ENCODE measurements around the gene RAET1L.
"Not testable (repeated sequence)": the region's sequence is repeated elsewhere in the genome, so short reads cannot be mapped to it uniquely, and the experiment has no call there.

The RAET1L gene

DNA sequence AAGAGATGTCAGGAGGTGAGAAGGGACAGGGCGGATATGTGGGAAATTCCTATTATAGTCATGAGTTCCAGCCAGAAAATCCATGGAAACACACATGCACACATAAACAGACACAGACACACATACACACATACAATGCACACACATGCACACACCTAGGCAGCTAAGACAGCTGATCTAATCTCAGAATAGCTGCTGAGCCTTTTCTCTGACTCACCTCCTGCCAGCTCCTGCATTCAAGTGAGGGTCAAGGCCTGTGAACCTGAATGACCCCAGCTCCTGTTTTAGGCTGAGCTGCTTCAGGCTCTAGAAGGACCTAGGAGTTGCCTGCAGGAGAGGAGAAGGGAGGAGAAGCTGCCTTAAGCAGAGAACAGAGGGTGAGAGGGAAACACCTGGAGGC, 21.6 kb upstream of the RAET1L start:
- FAIRE-seq (no peak), DNase-seq (ENCODE audit: insufficient read length, low spot score) (no peak)

GRCh38 chr6:150044621-150045145, 19.4 kb upstream of the RAET1L start:
- FAIRE-seq: no peak
- DNase-seq (ENCODE audit: insufficient read length, low spot score): no peak

- DNase-seq (ENCODE audit: insufficient read length, low spot score): no peak
- FAIRE-seq: no peak
Measured at GRCh38 chr6:150043501-150044412, 18.4 kb upstream of the RAET1L start.

- FAIRE-seq (no peak), DNase-seq (ENCODE audit: insufficient read length, low spot score) (no peak)
Measured at GRCh38 chr6:150043096-150043495, 17.8 kb upstream of the RAET1L start.

DNA sequence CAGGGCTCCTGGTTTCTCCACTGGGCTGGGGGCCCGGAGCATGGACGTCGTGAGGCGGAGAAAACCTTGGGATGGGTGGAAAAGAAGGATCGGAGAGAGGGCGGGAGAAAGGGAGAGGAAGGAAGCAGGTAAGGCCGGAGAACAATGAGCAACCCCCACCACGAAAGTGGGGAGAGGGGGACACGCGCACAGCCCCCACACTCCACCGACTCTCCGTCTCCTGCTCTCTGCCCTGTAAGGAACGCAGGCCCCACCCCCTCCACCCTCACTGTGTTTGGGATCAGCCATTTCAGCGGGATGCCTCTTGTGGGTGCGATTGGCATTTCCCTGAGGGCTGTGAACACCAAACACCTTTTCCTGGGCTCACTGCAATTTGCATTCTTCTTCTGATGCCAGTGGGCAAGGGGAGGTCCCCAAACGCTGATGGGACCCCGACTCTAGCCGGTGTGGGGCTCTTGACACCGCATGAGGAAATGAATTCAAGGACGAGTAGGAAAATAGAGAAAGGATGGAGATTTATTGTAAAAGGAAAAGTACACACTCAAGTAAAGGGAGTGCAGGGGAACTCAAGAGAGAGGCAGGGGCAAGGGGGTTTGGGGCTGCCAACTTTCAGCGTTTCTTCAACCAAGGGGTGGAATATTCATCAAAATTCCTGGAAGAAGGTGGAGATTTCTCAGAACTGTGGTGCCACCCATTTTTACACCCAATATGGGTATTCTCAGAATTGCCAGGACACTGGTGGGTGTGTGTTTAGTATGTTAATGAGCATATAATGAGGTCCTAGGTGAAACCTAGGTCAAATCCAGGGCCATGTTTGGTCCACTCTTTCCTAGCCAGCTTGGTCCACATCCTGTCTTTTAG, 13.1 kb upstream of the RAET1L start:
- FAIRE-seq (no peak), DNase-seq (ENCODE audit: insufficient read length, low spot score) (no peak)

DNA sequence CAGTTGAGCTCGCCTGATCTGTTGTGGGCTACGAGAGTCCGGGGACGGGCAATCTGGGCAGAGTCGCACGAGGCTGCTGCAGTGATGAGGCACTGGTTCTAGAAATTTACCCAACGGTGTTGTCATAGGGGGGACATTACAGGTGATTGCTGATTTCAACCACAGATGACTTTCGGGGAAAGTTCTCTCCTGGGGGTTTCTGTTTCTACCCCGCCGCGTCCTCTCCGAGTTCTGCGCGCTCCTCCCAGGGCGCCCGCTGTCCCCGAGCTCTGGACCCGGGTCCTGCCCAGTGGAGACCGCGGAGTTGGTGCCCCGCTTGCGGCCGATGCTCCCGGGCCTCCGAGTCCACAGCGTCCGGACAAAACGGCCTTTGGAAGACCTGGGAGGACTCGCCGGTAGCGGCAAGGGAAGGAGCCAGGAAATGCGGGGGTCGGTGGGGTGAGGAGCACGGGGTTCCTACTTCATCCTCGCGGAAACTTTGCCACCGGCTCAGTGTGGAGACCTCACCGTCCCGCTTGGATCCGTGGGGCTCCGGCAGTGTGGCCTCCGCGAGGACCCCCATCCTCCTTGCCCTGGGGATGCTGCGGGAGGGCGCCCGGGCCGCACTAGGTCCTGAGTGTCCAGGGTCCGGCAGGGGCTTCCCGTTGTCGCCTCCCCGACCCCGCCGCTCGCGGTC, 12.3 kb upstream of the RAET1L start:
- FAIRE-seq: no peak
- no peak for DNase-seq (ENCODE audit: insufficient read length, low spot score)

GRCh38 chr6:150036081-150036480, 10.7 kb upstream of the RAET1L start:
- FAIRE-seq: no peak
- no peak for DNase-seq (ENCODE audit: insufficient read length, low spot score)

GRCh38 chr6:150033207-150033771, 8.0 kb upstream of the RAET1L start:
- FAIRE-seq (no peak), DNase-seq (ENCODE audit: insufficient read length, low spot score) (no peak)

DNA sequence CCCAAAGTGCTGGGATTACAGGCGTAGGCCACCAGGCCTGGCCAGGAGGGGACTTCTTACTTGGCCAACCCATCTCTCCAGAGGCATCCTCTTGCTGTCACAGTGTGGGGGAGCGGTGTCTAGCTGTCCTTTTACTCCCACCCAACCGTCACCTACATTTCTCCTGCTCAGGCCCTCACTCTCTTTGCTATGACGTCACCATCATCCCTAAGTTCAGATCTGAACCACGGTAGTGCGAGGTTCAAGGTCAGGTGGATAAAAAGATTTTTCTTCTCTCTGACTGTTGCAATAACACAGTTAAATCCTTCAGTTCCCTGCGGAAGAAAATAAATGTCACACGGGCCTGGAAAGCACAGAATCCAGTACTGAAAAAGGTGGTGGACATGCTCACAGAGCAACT, 7.3 kb upstream of the RAET1L start:
- DNase-seq (ENCODE audit: insufficient read length, low spot score): no peak
- FAIRE-seq: no peak

DNA sequence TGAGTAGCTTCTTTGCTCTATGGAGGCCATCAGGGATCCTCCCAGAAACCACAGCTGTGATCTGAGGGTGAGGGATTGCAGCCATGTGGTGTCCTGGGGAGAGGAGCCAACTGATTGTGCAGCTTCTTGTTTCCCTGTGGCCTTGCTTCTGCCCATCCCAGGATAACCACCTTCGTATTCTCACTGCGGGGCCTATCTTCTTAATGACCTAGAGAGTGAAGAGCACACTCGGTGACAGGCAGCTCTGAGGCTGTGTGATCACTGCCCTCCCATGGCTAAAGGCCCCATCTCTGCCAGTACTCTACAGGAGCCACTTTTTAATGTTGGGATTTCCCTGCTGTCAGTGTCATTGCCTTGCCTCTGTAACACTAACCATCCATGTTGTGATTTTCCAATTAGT, 5.3 kb upstream of the RAET1L start:
- no peak for FAIRE-seq
- no peak for DNase-seq (ENCODE audit: insufficient read length, low spot score)

DNA sequence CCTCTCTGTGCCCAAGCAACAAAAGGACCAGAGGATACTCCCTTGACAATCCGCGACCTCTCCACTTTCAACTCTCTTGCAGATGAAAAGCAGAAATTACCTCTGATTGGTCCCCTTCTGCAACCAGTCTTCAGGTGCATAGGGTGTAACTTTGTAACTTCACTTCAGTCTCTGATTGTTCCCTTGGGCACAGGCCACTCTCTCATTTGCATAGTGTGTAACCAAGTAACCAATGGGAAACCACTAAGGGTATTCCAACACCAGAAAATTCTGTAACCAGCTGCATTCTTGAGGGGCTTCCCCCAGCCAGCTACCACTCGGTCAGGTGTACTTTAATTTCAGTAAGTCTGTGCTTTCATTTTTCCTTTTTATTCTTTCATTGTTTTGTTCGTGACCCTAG, 4.4 kb upstream of the RAET1L start:
- DNase-seq (ENCODE audit: insufficient read length, low spot score) (no peak), FAIRE-seq (no peak)

DNA sequence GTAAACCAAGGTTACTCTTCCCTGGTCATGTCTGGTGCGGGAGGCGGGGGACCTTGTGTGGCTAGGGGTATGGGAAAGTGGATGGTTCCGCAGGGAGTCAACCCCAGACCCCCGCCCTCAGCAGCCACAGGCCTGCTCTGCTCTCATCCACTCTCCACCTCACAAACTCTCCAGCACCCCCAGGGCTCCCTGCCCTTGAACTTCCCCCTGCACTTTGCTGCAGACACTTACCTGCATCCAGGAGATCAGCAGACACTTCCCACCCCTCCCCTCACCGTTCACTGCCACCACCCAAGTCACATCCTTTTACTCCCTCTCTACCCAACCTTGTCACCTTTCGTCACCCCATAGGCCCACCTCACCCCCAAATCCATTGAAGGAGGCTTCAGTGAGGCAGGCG, 3.9 kb upstream of the RAET1L start:
- DNase-seq (ENCODE audit: insufficient read length, low spot score): no peak
- no peak for FAIRE-seq

DNA sequence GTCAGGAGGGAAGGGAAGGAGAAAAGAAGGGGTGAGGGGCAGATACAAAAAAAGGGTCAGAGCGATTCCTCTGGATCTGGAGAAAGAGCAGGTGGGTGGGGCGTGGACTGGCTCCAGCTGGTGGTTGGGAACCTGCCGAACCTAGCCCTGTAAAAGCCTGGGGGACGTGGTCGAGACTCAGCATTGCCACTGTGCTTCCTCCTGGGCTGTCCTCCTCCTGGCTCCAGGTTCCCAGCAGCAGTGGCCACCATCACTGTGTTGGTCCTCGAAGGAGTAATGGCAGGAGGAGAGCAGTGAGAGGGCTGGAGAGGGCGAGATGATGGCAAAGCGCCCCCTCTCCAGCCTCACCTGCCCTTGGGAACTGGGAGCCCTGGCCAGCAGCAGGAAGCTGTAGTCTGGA, 3.5 kb upstream of the RAET1L start:
- FAIRE-seq: no peak
- DNase-seq (ENCODE audit: insufficient read length, low spot score): no peak

- no peak for DNase-seq (ENCODE audit: insufficient read length, low spot score)
Measured at GRCh38 chr6:150027806-150028565, 2.7 kb upstream of the RAET1L start.

DNA sequence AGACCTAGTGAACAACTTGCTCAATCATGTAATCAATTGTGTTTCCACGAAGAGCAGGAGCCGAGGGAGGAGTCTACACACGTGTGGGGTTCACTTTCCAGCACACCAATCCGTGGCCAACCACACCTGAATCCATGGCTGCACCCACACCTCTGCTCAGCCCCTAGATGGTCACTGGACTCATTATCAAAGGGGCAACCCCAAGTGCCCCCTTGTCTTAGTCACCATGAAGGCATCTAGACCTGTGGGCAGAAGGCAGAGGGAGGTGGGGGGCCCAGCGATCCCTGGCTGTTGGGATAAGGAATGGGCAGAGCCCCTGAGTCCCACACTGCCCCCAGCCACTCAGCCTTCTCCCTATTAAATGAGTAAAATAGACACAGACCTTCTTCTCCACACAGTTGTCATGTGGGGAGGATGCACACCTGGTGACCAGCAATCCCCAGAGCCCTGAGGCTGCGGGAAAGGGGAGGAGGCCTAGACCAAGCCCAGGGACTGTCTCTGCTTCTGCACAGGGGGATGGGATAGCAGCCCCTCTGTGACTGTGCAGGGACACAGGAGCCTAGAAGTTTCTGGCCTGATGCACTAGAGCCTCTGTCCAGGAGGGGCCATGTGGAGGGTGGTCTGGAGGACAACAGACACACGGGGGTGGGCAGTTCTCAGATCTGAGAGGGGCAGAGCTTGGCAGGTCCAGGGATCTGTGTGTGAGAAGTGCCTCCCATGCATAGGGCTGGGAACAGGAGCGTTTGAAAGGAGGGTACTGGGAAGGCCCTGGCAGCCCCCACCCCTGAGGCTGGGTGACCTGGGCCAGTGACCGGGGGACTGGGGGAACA, 1.9 kb upstream of the RAET1L start:
- DNase-seq (ENCODE audit: insufficient read length, low spot score): no peak
- no peak for FAIRE-seq

More at GRCh38 chr6:150027806-150028565, 2.7 kb upstream of the RAET1L start:
- FAIRE-seq: no peak

- DNase-seq (ENCODE audit: insufficient read length, low spot score): no peak
- FAIRE-seq: no peak
Measured at GRCh38 chr6:150024646-150025155, 631 bp downstream of the RAET1L start.

GRCh38 chr6:150024021-150024420, 1.3 kb downstream of the RAET1L start:
- FAIRE-seq; DNase-seq (ENCODE audit: insufficient read length, low spot score): not testable (repeated sequence)

- not testable (repeated sequence) for DNase-seq (ENCODE audit: insufficient read length, low spot score); FAIRE-seq
Measured at GRCh38 chr6:150021870-150022269, 3.5 kb downstream of the RAET1L start.
